Effector CD8-positive, alpha-beta T cell (primary cell): Measurements from ENCODE around the gene PTPRN2.

Experiments
- DNase-seq: peaks from one replicate; lab custom pipeline; 2025; lab: John Stamatoyannopoulos, UW

The PTPRN2 gene

GRCh38 chr7:158400601-158401225, 186.9 kb downstream of the PTPRN2 start:
- DNase-seq: no peak

GRCh38 chr7:158399762-158400161, 187.9 kb downstream of the PTPRN2 start:
- DNase-seq: no peak

DNA sequence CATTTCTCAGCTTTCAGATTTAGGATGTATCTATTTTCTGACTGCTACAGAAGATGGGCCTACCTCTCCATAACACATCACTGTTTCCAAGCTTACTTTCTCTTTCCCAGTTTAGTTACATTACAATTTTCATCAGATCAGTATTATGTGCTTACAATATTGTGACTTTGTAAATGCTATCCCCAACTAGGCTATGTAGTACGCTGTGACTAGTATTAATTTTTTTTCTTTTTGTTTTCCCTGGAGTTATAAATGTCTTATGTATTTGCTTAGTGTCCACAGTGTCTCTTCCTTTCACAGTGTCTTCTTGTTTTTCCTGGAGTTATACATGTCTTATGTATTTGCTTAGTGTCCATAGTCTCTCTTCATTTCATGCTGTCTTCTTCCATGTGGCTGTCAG, 188.9 kb downstream of the PTPRN2 start:
- no peak for DNase-seq

DNA sequence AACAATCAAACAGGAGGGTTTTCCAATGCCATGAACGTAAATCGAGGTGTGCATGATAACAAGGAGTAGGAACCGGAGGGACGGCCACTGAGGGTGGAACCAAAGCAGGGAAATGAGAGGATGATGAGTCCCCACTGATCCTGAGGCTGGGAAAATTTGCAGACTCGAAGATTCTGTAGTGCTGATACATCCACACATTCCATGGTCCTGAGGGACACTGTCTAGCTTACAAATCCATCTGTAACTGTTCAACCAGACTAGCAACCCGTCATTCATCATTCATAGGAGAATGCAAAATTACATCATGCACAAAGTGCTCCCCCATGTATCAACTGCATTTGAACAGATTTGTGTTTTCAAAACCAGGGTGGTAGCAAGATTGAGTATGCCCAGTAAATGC, 189.7 kb downstream of the PTPRN2 start:
- DNase-seq: no peak

GRCh38 chr7:158396982-158397862, 190.4 kb downstream of the PTPRN2 start:
- no peak for DNase-seq

DNA sequence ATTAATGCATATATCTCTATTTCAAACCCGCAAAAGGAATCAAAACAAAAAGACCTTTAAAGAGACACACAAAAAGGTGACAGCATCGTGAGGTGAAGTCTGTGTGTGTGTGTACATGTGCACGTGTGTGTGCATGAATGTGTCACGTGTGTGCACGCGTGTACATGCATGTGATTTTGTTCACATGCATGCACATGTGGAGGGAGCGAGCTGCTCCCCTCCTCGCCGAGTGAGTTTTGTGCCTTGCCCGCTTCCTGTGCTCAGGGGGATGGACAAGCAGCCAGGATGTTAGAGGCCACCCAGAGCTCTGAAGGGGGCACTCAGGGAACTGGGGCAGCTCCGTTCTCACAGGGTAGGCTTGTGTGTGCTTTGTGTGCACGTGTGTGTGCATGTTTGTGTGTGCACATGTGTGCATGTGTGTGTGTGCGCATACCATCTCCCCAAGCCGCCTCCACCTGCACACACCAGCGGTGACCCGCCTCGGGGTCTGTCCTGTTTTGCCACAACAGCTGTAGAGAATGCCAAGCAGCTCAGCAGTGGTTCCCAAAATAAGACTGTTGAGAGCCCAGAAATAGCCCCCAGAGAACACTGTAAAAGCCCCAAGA, 191.2 kb downstream of the PTPRN2 start:
- DNase-seq: no peak

DNA sequence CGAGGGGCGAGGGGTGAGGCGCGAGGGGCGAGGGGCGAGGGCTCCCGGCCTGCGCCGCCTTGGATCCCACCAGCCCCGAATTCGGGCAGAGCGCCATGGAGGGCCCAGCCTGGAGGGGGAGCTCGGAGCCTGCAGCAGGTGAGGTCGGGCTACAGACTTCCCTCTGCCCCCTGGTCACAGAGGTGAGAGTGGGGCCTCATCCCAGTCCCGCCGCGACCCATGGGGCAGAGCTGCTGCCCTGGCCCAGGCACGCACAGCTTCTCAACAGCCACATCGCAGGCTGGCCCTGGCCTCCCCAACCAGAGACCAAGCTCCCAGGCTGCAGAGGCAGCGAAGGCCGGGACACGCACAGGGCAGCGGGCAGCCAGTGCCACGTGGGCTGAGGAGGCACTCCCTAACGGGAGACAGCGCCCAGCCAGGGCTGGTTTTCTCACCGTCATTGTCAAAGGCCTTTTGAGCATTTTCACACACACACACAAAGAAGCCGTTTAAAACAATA, 191.8 kb downstream of the PTPRN2 start:
- no peak for DNase-seq

DNA sequence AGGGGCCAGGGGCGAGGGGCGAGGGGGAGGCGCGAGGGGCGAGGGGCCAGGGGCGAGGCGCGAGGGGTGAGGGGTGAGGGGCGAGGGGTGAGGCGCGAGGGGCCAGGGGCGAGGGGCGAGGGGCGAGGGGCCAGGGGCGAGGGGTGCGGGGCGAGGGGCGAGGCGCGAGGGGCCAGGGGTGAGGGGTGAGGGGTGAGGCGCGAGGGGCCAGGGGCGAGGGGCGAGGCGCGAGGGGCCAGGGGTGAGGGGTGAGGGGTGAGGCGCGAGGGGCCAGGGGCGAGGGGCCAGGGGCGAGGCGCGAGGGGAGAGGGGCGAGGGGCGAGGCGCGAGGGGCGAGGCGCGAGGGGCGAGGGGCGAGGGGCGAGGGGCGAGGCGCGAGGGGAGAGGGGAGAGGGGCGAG, 192.3 kb downstream of the PTPRN2 start:
- no peak for DNase-seq

DNA sequence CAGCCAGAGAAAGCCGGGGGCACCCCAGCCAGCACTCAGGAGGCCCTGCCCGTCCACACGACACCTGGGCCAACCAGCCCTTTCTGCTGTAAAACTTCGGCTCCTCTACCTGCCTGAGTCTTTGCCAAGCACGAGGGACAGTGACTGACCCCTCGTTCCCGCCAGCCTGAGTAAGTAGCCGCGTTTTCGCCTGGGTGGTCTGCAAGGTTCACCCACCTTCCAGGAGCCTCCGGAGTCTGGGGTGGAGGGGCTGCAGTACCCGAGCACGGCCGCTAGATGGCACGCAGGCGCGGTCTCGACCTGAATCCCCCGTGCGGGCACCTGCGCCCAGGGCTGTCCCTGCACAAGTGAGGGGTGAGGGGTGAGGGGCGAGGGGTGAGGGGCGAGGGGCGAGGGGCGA, 192.7 kb downstream of the PTPRN2 start:
- DNase-seq: peak; percentile 9

DNA sequence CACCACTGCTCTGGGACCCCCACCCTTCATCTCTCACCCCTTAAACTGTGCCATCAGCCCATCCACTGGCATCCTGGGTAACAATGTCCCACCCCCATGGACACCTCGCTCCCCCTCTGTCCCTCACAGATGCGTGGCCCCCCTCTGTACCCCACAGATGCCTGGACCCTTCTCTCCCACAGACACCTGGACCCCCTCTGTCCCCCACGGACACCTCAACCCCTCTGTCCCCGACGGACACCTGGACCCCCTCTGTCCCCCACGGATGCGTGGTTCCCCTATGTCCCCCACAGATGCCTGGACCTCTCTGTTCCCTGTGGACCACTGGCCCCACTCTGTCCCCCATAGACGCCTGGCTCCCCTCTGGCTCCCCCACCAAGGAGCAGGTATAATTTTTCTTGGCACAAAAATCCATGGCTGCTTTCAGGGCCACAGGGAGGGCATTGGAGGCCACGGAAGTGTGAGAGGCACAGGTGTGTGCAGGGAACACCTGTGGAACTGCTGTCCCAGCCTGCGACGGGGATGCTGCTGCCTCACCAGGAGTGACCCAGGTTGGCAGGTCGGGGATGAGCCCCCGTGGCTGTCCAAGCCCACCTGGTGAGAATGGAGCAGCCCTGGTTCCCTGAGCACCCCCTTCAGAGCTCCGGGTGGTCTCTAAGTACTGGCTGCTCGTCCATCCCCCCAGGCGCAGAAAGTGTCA, 193.5 kb downstream of the PTPRN2 start:
- DNase-seq: no peak

DNA sequence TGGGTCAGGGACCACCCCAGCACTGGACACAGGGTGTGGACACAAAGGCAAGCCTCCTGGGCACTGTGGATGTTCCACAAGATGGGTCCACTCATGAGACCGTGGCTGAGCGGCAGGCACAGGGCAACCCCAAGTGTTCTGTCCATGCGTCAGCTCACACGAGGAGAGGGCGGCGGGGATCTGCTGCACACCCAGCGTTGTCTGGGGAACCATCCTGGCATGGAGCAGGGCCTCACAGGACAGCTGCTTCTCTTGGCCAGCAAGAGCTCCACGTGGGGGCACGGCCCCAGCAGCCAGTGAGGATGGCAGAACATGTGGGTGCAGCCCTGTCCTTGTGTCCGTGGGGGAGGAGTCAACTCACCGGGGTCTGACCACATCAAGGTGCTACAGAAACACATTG, 195.4 kb downstream of the PTPRN2 start:
- no peak for DNase-seq

GRCh38 chr7:158391541-158391940, 196.1 kb downstream of the PTPRN2 start:
- DNase-seq: no peak

GRCh38 chr7:158391141-158391540, 196.5 kb downstream of the PTPRN2 start:
- DNase-seq: no peak

GRCh38 chr7:158390460-158390859, 197.2 kb downstream of the PTPRN2 start:
- no peak for DNase-seq

DNA sequence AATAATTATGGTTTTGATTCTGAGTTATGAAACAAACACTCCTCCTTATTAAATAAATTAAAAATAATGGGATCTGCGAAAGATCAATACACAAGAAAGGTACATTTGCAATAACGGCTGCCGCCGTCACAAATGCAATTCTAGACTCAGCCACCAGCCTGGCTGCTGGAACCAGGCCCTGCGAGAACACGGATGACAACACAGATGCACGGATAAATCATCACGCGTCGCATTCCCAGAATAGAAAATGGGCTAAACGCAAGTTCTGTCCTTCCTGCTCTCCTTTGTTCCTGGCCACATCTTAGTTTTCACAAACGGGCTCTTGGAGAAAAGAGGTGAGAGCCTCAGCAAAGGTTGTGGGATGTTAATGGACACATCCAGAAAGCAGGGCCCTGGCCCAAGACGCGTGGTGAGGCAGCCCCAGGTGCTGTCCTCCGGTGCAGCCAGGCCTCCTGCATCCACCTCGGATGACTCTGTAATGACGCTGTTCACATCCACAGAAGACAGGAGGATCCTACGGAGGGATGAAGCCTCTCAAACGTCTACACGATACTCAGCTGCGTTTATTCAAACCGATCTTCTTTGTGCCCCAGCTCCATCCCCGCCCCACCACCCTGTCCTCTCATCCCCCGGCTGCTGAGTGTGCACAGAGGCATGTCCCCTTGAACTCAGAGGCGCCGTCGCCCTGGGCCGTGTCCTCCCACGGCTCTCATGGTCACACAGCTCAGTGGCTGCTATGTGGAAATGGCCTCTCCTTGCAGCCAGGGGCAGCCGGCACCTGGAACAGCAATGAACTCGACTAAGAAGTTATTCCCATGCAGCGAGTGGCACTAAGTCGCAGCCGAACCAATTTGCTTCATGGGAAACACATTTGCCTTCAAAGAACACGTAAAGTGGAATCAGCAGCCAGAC, 197.9 kb downstream of the PTPRN2 start:
- no peak for DNase-seq

- no peak for DNase-seq
Measured at GRCh38 chr7:158388928-158389327, 198.7 kb downstream of the PTPRN2 start.

GRCh38 chr7:158388072-158388471, 199.6 kb downstream of the PTPRN2 start:
- DNase-seq: no peak

DNA sequence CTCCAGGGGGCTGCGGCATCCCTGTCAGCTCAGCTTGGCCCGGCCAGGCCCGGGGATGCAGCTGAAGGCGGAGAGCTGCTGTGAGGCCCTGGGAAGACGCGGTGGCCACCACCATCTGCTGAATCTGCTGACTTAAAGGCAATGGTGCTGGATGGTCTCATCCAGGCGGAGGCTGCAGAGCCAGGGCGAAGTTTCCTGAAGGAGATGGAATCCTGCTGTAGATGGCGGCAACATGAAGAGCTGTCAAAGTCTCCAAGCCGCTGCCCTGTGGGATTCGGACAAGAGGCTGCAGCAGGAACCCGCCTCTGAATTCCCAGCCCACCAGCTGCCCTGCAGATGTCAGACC, 200.1 kb downstream of the PTPRN2 start:
- DNase-seq: no peak

DNA sequence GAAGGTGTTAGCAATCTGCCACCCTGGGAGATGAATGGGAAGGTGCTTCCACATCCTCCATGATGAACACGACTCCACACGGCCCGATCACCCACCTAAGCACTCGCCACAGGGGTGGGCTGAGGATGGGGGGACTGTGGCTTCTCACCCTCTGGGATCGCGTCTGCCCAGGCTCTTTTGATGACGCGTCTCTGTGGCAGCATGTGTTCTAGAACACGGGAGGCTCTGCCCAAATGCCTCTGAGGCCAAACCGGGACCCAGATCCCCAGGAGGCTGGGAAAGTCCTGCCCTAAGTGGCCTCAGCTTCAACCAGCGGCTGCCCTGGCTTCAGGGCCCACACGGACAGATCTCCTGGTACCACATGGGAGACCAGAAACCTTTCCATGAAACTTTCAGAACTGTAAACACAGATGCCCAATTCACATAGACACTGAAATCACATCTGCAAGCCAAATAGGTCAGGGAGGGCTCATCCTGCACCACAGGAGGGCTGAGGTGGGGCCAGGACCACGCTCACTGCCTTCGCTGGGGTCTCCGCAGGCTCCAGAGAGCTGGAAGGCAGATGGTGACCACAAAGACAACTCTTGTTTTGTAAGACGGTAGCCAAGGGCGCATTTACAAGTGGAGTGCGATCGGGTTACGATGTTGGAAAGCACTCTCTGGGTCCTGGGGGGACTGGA, 200.6 kb downstream of the PTPRN2 start:
- no peak for DNase-seq

DNA sequence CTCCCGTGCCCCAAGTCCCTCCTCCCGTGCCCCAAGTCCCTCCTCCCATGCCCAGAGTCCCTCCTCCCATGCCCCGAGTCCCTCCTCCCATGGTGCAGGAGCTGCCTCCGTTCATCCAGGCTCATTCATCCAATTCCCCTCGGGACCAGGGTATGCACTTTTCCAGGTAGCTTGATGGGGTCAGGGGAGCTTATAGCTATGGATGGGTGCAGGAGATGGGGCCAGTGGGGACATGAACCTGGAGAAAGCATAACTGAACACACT, 201.3 kb downstream of the PTPRN2 start:
- DNase-seq: no peak
